ENCODE measurements around the gene CASK.

The CASK gene

DNA sequence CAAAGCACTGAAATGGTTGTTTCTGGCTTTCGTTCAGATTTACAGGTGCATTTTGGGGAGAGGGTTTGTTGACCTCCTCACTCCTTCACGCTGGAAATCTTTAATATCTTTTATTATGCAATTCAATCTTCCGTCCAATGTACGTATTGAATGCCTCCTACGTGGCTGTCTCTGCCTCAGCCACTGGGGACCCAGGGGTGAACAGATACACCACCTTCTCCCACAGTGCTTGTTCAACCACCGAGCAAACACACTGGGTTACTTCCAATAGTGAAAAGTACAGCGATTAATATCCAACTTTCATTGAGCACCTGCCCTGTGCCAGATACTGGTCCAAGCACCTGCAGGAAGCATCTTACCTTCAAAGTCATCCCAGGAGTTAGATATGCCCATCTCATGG lies 424.2 kb downstream of the CASK start:
- no peak for DNase-seq (ENCODE audit: low read depth in 1 of 2, low spot score in 1 of 2)
- H3K27me3 ChIP-seq (ENCODE audit: insufficient read depth, poor library complexity, severe bottlenecking) = no peaks in the 10 kb centered on the region
- H3K27ac ChIP-seq (replicated peaks) = no peak overlapping the region
- no peak overlapping the region for H3K4me3 ChIP-seq (replicated peaks; ENCODE audit: insufficient read depth, low read length)
- TF ChIP-seq SPI1 (IDR thresholded peaks at IDR 0.05; ENCODE audit: borderline replicate concordance, low read depth) (no peak), POLR2AphosphoS5 (IDR thresholded peaks at IDR 0.05; ENCODE audit: low read depth) (no peak), GABPA (IDR thresholded peaks at IDR 0.05; ENCODE audit: low read depth) (no peak)
- TF ChIP-seq, protein P1, sequence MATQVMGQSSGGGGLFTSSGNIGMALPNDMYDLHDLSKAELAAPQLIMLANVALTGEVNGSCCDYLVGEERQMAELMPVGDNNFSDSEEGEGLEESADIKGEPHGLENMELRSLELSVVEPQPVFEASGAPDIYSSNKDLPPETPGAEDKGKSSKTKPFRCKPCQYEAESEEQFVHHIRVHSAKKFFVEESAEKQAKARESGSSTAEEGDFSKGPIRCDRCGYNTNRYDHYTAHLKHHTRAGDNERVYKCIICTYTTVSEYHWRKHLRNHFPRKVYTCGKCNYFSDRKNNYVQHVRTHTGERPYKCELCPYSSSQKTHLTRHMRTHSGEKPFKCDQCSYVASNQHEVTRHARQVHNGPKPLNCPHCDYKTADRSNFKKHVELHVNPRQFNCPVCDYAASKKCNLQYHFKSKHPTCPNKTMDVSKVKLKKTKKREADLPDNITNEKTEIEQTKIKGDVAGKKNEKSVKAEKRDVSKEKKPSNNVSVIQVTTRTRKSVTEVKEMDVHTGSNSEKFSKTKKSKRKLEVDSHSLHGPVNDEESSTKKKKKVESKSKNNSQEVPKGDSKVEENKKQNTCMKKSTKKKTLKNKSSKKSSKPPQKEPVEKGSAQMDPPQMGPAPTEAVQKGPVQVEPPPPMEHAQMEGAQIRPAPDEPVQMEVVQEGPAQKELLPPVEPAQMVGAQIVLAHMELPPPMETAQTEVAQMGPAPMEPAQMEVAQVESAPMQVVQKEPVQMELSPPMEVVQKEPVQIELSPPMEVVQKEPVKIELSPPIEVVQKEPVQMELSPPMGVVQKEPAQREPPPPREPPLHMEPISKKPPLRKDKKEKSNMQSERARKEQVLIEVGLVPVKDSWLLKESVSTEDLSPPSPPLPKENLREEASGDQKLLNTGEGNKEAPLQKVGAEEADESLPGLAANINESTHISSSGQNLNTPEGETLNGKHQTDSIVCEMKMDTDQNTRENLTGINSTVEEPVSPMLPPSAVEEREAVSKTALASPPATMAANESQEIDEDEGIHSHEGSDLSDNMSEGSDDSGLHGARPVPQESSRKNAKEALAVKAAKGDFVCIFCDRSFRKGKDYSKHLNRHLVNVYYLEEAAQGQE (IDR thresholded peaks at IDR 0.05; ENCODE audit: insufficient replicate concordance, low read depth) = no peak
- TF ChIP-seq, protein P2, sequence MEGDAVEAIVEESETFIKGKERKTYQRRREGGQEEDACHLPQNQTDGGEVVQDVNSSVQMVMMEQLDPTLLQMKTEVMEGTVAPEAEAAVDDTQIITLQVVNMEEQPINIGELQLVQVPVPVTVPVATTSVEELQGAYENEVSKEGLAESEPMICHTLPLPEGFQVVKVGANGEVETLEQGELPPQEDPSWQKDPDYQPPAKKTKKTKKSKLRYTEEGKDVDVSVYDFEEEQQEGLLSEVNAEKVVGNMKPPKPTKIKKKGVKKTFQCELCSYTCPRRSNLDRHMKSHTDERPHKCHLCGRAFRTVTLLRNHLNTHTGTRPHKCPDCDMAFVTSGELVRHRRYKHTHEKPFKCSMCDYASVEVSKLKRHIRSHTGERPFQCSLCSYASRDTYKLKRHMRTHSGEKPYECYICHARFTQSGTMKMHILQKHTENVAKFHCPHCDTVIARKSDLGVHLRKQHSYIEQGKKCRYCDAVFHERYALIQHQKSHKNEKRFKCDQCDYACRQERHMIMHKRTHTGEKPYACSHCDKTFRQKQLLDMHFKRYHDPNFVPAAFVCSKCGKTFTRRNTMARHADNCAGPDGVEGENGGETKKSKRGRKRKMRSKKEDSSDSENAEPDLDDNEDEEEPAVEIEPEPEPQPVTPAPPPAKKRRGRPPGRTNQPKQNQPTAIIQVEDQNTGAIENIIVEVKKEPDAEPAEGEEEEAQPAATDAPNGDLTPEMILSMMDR (IDR thresholded peaks at IDR 0.05; ENCODE audit: insufficient read depth, low read length) = no peak

DNA sequence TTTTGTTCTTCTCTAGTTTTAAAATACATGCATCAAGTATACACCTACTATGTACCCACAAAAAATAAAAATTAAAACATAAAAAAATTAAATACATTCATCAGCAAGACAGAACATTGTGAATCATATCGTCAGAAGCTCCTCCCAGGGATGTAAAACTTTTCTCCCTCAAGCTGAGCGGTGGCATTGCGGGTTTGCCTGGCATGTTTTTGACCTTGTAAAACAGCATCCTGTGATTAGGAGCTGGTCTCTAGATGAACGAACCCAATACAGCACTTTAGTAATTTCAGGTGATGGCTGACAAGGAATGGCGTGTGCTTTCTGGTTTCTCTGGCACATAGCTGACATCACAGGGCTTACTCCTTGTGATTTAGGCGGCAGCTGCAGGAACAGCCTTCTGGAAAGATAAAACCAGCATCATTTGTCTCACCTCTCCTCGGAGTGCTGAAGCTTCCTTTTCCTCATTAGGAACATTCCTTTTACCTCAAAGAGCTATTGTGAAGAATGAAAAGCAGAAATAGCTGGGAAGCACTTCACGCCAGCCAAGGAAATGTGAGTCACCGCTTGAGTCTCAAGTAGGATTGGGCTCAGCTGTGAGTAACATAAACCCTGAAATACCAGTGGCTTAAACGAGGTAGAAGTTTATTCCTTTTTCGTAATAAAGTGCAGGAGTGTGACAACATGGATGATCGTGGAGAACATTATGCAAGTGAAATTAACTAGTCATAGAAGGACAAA lies 431.9 kb downstream of the CASK start:
- DNase-seq (ENCODE audit: low read depth in 1 of 2, low spot score in 1 of 2) = no peak
- TF ChIP-seq, protein P1 (IDR thresholded peaks at IDR 0.05; ENCODE audit: insufficient replicate concordance, low read depth) = no peak
- TF ChIP-seq POLR2AphosphoS5 (IDR thresholded peaks at IDR 0.05; ENCODE audit: low read depth) (no peak), SPI1 (IDR thresholded peaks at IDR 0.05; ENCODE audit: borderline replicate concordance, low read depth) (no peak), GABPA (IDR thresholded peaks at IDR 0.05; ENCODE audit: low read depth) (no peak)
- TF ChIP-seq, protein P2 (IDR thresholded peaks at IDR 0.05; ENCODE audit: insufficient read depth, low read length) = no peak
- H3K4me3 ChIP-seq (replicated peaks; ENCODE audit: insufficient read depth, low read length) = no peak overlapping the region
- no peak overlapping the region for H3K27ac ChIP-seq (replicated peaks)
- H3K27me3 ChIP-seq (ENCODE audit: insufficient read depth, poor library complexity, severe bottlenecking) = no peaks in the 10 kb centered on the region

DNA sequence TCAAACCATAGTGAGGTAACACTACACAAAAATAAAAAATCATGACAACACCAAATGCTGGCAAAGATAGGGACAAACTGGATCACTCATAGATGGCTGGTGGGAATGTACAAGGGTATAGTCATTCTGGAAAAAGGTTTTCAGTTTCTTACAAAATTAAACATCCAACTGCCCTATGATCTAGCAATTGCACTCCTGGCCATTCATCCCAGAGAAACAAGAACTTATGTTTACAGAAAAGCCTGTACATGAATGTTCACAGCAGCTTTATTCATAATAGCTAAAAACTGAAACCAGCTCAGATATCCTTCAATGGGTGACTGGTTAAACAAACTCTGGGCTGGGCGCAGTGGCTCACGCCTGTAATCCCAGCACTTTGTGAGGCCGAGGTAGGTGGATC lies 432.9 kb downstream of the CASK start:
- no peak for DNase-seq (ENCODE audit: low read depth in 1 of 2, low spot score in 1 of 2)
- no peak overlapping the region for H3K27ac ChIP-seq (replicated peaks)
- no peak overlapping the region for H3K4me3 ChIP-seq (replicated peaks; ENCODE audit: insufficient read depth, low read length)
- no peaks in the 10 kb centered on the region for H3K27me3 ChIP-seq (ENCODE audit: insufficient read depth, poor library complexity, severe bottlenecking)
- TF ChIP-seq SPI1 (IDR thresholded peaks at IDR 0.05; ENCODE audit: borderline replicate concordance, low read depth) (no peak), GABPA (IDR thresholded peaks at IDR 0.05; ENCODE audit: low read depth) (no peak), POLR2AphosphoS5 (IDR thresholded peaks at IDR 0.05; ENCODE audit: low read depth) (no peak)
- TF ChIP-seq, protein P1 (IDR thresholded peaks at IDR 0.05; ENCODE audit: insufficient replicate concordance, low read depth) = no peak
- TF ChIP-seq, protein P2 (IDR thresholded peaks at IDR 0.05; ENCODE audit: insufficient read depth, low read length) = no peak
